Measurements from ENCODE around the gene SIK3. TPM values are rescaled to one million over a fixed set of nuclear protein-coding genes. Genes with fewer than 3 reads are reported as not detected.

The SIK3 gene
- total RNA-seq, 4 donors from 2014 or later = 31.7 to 56.1 (median 45.3) TPM

- no peak for ATAC-seq
- Histone ChIP-seq H3K4me3 (no peak overlapping the region), H3K27me3 (no peaks in the 10 kb centered on the region), H3K36me3 (no peaks in the 10 kb centered on the region), H3K4me1 (no peaks in the 10 kb centered on the region), H3K9me3 (no peaks in the 10 kb centered on the region), H3K27ac (no peak overlapping the region)
- WGBS, 2 donors (ENCODE audit: low coverage in 1 of 2) = 89% methylated on average over 3 of the region's 5 CpGs; no CpG with 5 or more reads in 1 of the 2 donors
- TF ChIP-seq POLR2A (IDR thresholded peaks at IDR 0.05) (no peak), EP300 (IDR thresholded peaks at IDR 0.05) (no peak)
Observed at GRCh38 chr11:116822575-116822974, 275.7 kb downstream of the SIK3 start.

GRCh38 chr11:116821050-116821918, 276.9 kb downstream of the SIK3 start:
- Histone ChIP-seq H3K36me3 (no peaks in the 10 kb centered on the region), H3K4me3 (no peak overlapping the region), H3K27ac (no peak overlapping the region), H3K9me3 (no peaks in the 10 kb centered on the region), H3K27me3 (no peaks in the 10 kb centered on the region), H3K4me1 (no peaks in the 10 kb centered on the region)
- TF ChIP-seq EP300 (IDR thresholded peaks at IDR 0.05) = no peak
- no peak for TF ChIP-seq CTCF (IDR thresholded peaks at IDR 0.05)
- TF ChIP-seq POLR2A (IDR thresholded peaks at IDR 0.05) = no peak
- TF ChIP-seq POLR2AphosphoS5 (IDR thresholded peaks at IDR 0.05) = no peak
- no peak for ATAC-seq
- 90 to 93% methylated on average over 10 to 26 of the region's 51 CpGs for WGBS, 2 donors (ENCODE audit: low coverage in 1 of 2)

GRCh38 chr11:116819049-116819448, 279.2 kb downstream of the SIK3 start:
- H3K9me3 ChIP-seq = no peaks in the 10 kb centered on the region
- no peak for TF ChIP-seq CTCF (IDR thresholded peaks at IDR 0.05)
- TF ChIP-seq EP300 (IDR thresholded peaks at IDR 0.05) = no peak
- TF ChIP-seq POLR2AphosphoS5 (IDR thresholded peaks at IDR 0.05) = no peak
- no peak for TF ChIP-seq POLR2A (IDR thresholded peaks at IDR 0.05)
- WGBS, 2 donors (ENCODE audit: low coverage in 1 of 2) = 100% methylated on average over 2 of the region's 9 CpGs; no CpG with 5 or more reads in 1 of the 2 donors
- no peaks in the 10 kb centered on the region for H3K4me1 ChIP-seq
- no peak for ATAC-seq
- H3K36me3 ChIP-seq = no peaks in the 10 kb centered on the region
- H3K4me3 ChIP-seq = no peak overlapping the region
- no peaks in the 10 kb centered on the region for H3K27me3 ChIP-seq
- H3K27ac ChIP-seq = no peak overlapping the region

- no peak for ATAC-seq
- TF ChIP-seq POLR2A (IDR thresholded peaks at IDR 0.05) (no peak), CTCF (IDR thresholded peaks at IDR 0.05) (no peak), EP300 (IDR thresholded peaks at IDR 0.05) (no peak), POLR2AphosphoS5 (IDR thresholded peaks at IDR 0.05) (no peak)
Observed at GRCh38 chr11:116814502-116814901, 283.7 kb downstream of the SIK3 start.

GRCh38 chr11:116813781-116814471, 284.3 kb downstream of the SIK3 start:
- no peak overlapping the region for H3K27ac ChIP-seq
- no peak for TF ChIP-seq CTCF (IDR thresholded peaks at IDR 0.05)
- 100% methylated on average over 1 of the region's 5 CpGs for WGBS, 2 donors (ENCODE audit: low coverage in 1 of 2)
- H3K27me3 ChIP-seq = no peaks in the 10 kb centered on the region
- H3K9me3 ChIP-seq = no peaks in the 10 kb centered on the region
- no peaks in the 10 kb centered on the region for H3K36me3 ChIP-seq
- H3K4me1 ChIP-seq = no peaks in the 10 kb centered on the region
- H3K4me3 ChIP-seq = no peak overlapping the region
- ATAC-seq = no peak

More at GRCh38 chr11:116814502-116814901, 283.7 kb downstream of the SIK3 start:
- Histone ChIP-seq H3K4me3 (no peak overlapping the region), H3K36me3 (no peaks in the 10 kb centered on the region), H3K4me1 (no peaks in the 10 kb centered on the region), H3K9me3 (no peaks in the 10 kb centered on the region), H3K27ac (no peak overlapping the region), H3K27me3 (no peaks in the 10 kb centered on the region)
- 71 to 76% methylated on average over 4 to 6 of the region's 6 CpGs for WGBS, 2 donors (ENCODE audit: low coverage in 1 of 2)

All from gastroesophageal sphincter (tissue), 4 donors.